Measurements from ENCODE around the gene TREM2. TPM values are rescaled to one million over a fixed set of nuclear protein-coding genes. Genes with fewer than 3 reads are reported as not detected.

Gene TREM2
- total and polyA plus RNA-seq, 2 of the 8 experiments (the other 6 are each of a cell fraction or from before 2014, with no cell fraction given), result 0.20 TPM; not detected in 1

DNA sequence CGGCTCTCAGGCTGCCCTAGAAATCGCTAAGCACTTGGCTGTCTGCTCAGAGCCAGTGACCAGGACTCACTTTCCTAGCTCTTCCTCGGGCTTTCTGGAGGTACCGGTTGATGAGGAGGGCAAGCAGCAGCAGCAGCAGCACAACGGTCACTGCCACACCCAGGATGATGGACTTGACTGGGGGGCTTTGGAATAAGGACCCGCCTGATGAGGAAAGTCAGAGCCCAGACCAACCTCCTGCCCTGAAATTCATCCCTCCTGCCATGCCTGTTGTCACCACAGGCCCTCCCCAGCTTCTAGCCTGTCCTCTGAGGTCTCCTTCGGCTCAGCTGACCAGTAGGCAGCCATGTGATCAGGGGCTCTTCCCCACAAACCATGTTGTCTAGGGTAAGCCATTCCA is 21.8 kb upstream of the TREM2 start (continued):
- TF ChIP-seq, protein P1, sequence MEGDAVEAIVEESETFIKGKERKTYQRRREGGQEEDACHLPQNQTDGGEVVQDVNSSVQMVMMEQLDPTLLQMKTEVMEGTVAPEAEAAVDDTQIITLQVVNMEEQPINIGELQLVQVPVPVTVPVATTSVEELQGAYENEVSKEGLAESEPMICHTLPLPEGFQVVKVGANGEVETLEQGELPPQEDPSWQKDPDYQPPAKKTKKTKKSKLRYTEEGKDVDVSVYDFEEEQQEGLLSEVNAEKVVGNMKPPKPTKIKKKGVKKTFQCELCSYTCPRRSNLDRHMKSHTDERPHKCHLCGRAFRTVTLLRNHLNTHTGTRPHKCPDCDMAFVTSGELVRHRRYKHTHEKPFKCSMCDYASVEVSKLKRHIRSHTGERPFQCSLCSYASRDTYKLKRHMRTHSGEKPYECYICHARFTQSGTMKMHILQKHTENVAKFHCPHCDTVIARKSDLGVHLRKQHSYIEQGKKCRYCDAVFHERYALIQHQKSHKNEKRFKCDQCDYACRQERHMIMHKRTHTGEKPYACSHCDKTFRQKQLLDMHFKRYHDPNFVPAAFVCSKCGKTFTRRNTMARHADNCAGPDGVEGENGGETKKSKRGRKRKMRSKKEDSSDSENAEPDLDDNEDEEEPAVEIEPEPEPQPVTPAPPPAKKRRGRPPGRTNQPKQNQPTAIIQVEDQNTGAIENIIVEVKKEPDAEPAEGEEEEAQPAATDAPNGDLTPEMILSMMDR (IDR thresholded peaks at IDR 0.05; ENCODE audit: control extremely low read depth in 1 of 3, insufficient read depth in 1 of 3, low read depth in 1 of 3, low read length in 3 of 3), result no peak
- no peak for TF ChIP-seq KDM4A (IDR thresholded peaks at IDR 0.05; ENCODE audit: low read depth, low read length, severe bottlenecking)
